ENCODE measurements around the gene UTS2R. TPM values are rescaled to one million over a fixed set of nuclear protein-coding genes. Genes with fewer than 3 reads are reported as not detected.
A peak's percentile ranks its signal among the peaks of the same experiment; 100 is the strongest.

Gene UTS2R
- total RNA-seq, 1 donor from 2014 or later: not detected

GRCh38 chr17:82334622-82335394, 36.8 kb upstream of the UTS2R start:
- TF ChIP-seq CTCF (conservative IDR thresholded peaks at IDR 0.05; ENCODE audit: low read depth, low read length): no peak
- DNase-seq (ENCODE audit: low read depth): no peak
- H3K4me3 ChIP-seq (ENCODE audit: low read depth, low read length): peak overlapping the region; percentile 63

GRCh38 chr17:82338858-82339633, 32.5 kb upstream of the UTS2R start:
- peak; percentile 61 for DNase-seq (ENCODE audit: low read depth)
- no peak for TF ChIP-seq CTCF (conservative IDR thresholded peaks at IDR 0.05; ENCODE audit: low read depth, low read length)
- H3K4me3 ChIP-seq (ENCODE audit: low read depth, low read length): peak overlapping the region; percentile 46

GRCh38 chr17:82339634-82340580, 31.7 kb upstream of the UTS2R start:
- no peak for DNase-seq (ENCODE audit: low read depth)
- peak overlapping the region; percentile 46 for H3K4me3 ChIP-seq (ENCODE audit: low read depth, low read length)

GRCh38 chr17:82342361-82343079, 29.0 kb upstream of the UTS2R start:
- no peak overlapping the region for H3K4me3 ChIP-seq (ENCODE audit: low read depth, low read length)
- DNase-seq (ENCODE audit: low read depth): no peak
- TF ChIP-seq CTCF (conservative IDR thresholded peaks at IDR 0.05; ENCODE audit: low read depth, low read length): no peak

More at GRCh38 chr17:82339634-82340580, 31.7 kb upstream of the UTS2R start:
- TF ChIP-seq CTCF (conservative IDR thresholded peaks at IDR 0.05; ENCODE audit: low read depth, low read length): no peak

GRCh38 chr17:82343560-82343959, 28.0 kb upstream of the UTS2R start:
- no peak for DNase-seq (ENCODE audit: low read depth)
- no peak for TF ChIP-seq CTCF (conservative IDR thresholded peaks at IDR 0.05; ENCODE audit: low read depth, low read length)
- H3K4me3 ChIP-seq (ENCODE audit: low read depth, low read length): no peak overlapping the region

All from epithelial cell of proximal tubule (primary cell).